HEK293T (cell line): Measurements from ENCODE around the gene SSH2.

ENCODE experiments used
- ARNT ChIP-seq: fragments of 450-650 bp; IDR thresholded peaks from 2 replicates; pipeline ENCODE4 v1.6.1; 2017; ENCODE audit warnings: mild to moderate bottlenecking
- BHLHE40 ChIP-seq: fragments of 450-650 bp; IDR thresholded peaks from 2 replicates; pipeline ENCODE4 v1.6.1; 2016; ENCODE audit warnings: mild to moderate bottlenecking, moderate library complexity, borderline replicate concordance
- CTBP1 ChIP-seq: fragments of 450-650 bp; IDR thresholded peaks from 2 replicates; pipeline ENCODE4 v1.6.1; 2016; ENCODE audit warnings: borderline replicate concordance
- ELF4 ChIP-seq: fragments of 450-650 bp; IDR thresholded peaks from 2 replicates; pipeline ENCODE4 v1.6.1; 2017; ENCODE audit warnings: antibody characterized with exemption
- FOXA1 ChIP-seq: fragments of 450-650 bp; IDR thresholded peaks from 2 replicates; pipeline ENCODE4 v1.6.1; 2016; ENCODE audit warnings: mild to moderate bottlenecking
- FOXK2 ChIP-seq: fragments of 450-650 bp; IDR thresholded peaks from 2 replicates; pipeline ENCODE4 v1.6.1; 2016; ENCODE audit warnings: mild to moderate bottlenecking
- L3MBTL2 ChIP-seq: fragments of 450-650 bp; conservative IDR thresholded peaks from 2 replicates; pipeline ENCODE4 v1.6.1; 2016; ENCODE audit warnings: mild to moderate bottlenecking
- PKNOX1 ChIP-seq: fragments of 450-650 bp; IDR thresholded peaks from 2 replicates; pipeline ENCODE4 v1.6.1; 2016
- SP1 ChIP-seq: fragments of 450-650 bp; IDR thresholded peaks from 2 replicates; pipeline ENCODE4 v1.6.1; 2017
- SUZ12 ChIP-seq: fragments of 450-650 bp; IDR thresholded peaks from 2 replicates; pipeline ENCODE4 v1.6.1; 2016; ENCODE audit warnings: mild to moderate bottlenecking
- TARDBP ChIP-seq: fragments of 450-650 bp; IDR thresholded peaks from 2 replicates; pipeline ENCODE4 v1.6.1; 2016

- no peak for TF ChIP-seq TARDBP
- TF ChIP-seq FOXA1: no peak
- no peak for TF ChIP-seq SP1
- TF ChIP-seq ARNT: no peak
- TF ChIP-seq PKNOX1: no peak
- no peak for TF ChIP-seq ELF4
- no peak for TF ChIP-seq CTBP1
- TF ChIP-seq SUZ12: no peak
- no peak for TF ChIP-seq FOXK2
- TF ChIP-seq BHLHE40: no peak
- no peak for TF ChIP-seq L3MBTL2
Observed at GRCh38 chr17:29613856-29614255, 316.2 kb downstream of the SSH2 start.
